Stimulated activated CD4-positive, alpha-beta T cell treated with anti-CD3 and anti-CD28 coated beads, Interleukin-4, amount 100 ng/mL, for 48 hours (primary cell): ENCODE results near the gene SLC2A5.
"Not testable (repeated sequence)": the region's sequence is repeated elsewhere in the genome, so short reads cannot be mapped to it uniquely, and the experiment has no call there.

ENCODE experiments used
- DNase-seq, 2 donors: peaks; one replicate each; pipeline ENCODE4 v3.0.0-alpha.2; 2020; ENCODE audit warnings: low read depth in 2 of 2

The SLC2A5 gene

DNA sequence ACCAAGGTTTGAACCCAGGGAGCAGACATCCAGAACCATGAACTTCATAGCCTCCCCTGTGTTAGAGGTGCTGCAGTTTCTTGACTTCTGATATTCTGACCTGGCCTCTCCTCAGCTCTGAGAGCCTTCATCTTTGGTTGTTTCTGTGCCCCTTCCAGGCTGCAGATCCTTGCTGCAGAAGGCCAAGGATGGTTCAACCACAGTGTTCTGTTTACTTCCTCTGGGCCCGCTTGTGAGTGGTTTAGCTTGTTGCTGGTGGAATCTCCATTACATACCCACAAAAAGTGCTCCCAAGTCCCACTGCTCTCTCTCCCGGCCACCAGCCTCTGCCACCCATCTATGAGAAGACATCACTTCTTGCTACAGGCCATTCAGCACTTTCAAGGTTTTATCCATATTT is 34.2 kb downstream of the SLC2A5 start:
- no peak for DNase-seq

GRCh38 chr1:9033363-9033762 is 36.1 kb downstream of the SLC2A5 start:
- DNase-seq, result no peak

GRCh38 chr1:9031484-9032259 is 37.8 kb downstream of the SLC2A5 start:
- DNase-seq, result no peak

- DNase-seq, result not testable (repeated sequence)
Observed at GRCh38 chr1:9031077-9031476, 38.4 kb downstream of the SLC2A5 start.

GRCh38 chr1:9028921-9029705 is 40.3 kb downstream of the SLC2A5 start:
- DNase-seq, result no peak

GRCh38 chr1:9027307-9027706 is 42.1 kb downstream of the SLC2A5 start:
- DNase-seq, result no peak

DNA sequence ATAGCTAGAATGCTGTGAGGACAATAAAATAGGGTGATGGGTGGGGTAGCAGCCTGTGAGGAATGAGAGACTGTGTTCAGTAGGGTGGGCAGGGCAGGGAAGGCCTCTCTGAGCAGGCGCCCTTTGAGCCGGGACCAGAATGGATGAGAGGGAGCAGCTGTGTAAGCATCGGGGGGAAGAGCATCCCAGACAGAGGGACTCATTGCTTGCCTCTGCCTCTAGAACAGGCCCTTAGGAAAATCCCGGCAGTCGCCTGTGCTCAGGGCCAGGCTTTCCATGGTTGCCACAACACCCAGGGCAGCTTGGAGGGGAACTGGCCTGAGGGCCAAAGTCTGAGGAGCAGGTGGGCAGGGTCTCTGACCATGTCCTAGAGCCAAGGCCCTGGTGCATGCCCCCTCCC is 44.0 kb downstream of the SLC2A5 start:
- no peak for DNase-seq

DNA sequence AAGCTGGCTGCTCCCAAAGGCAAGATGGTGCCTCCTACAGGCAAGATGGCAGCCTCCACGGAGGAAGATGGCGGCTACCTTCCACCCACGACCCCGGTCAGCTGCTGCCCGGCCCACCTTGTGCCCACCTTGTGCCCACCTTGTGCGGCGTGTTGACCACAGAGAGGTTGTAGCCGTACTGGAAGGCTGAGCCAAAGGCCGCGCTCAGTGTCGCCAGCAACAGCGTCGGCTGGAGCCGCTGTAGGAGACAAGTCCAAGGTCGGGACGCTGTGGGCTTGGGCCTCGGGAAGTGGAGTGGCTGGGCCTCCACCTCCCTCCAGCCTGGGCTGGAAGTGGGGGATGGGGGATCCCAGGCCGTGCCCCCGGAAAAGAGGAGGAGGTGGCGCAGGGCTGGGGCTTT is 44.6 kb downstream of the SLC2A5 start:
- DNase-seq, result no peak

GRCh38 chr1:9022773-9023172 is 46.7 kb downstream of the SLC2A5 start:
- DNase-seq, result no peak

- not testable (repeated sequence) for DNase-seq
Observed at GRCh38 chr1:9022026-9022738, 47.3 kb downstream of the SLC2A5 start.

DNA sequence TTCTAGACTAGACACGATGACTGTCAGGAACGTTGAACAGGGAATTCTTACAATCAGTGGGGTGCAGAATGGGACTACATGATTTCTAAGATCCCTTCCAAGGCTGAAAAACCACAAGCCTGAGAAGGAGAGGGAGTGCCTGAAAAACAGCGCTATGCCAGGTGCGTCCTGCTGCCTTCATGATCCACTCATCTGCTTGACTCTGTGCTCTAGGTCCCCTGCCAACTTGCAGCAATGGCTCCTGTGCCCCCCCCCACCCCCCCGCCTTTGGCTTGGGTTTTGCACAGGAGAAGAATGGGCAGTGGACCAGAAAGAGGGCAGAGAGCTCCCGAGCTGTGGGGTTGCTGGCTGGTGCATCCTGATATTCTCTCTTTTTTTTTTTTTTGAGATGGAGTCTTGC is 49.1 kb downstream of the SLC2A5 start:
- DNase-seq, result no peak

DNA sequence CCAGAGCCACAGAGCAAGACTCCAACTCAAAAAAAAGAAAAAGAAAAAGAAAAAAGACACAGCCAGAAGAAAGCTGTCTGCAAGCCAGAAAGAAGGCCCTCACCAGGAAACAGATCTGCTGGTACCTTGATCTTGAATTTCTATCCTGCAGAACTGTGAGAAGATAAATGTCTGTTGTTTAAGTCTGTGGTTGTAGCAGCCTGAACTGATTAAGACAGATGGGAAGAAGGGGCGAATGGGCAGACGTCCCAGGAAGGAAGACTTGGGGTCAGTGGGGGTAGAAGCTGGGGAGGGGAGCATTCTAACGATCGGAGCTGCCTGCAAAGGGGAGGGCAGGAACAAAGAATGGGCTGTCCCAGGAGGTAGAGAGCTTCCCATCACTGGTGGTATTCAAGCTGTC is 49.5 kb downstream of the SLC2A5 start:
- no peak for DNase-seq

DNA sequence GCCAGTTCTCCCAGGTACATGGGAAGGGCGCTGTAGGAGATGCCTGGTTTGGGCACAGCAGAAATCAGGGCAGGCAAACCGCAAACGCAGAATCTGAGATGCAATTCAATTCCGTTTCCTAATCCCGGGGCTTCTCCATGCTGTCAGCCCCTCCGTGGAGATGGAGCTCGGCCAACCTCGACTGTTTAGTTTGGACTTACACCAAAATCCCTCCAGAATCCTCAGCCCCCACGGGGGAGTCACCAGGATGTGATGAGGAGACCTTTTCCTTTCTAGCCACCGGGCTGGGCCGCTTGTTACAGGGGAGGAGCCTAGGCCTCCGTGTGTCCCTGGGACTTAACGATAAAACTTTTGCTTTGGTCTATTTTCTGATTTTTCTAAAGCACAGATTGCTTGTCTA is 51.1 kb downstream of the SLC2A5 start:
- DNase-seq, result no peak

GRCh38 chr1:9016455-9016854 is 53.0 kb downstream of the SLC2A5 start:
- DNase-seq, result no peak

GRCh38 chr1:9014475-9015375 is 54.7 kb downstream of the SLC2A5 start:
- no peak for DNase-seq

GRCh38 chr1:9013819-9014218 is 55.6 kb downstream of the SLC2A5 start:
- DNase-seq, result no peak

- DNase-seq, result no peak
Observed at GRCh38 chr1:9010781-9011323, 58.6 kb downstream of the SLC2A5 start.

GRCh38 chr1:9009438-9010370 is 59.7 kb downstream of the SLC2A5 start:
- DNase-seq, result peak in 1 of 2 donors; percentile 11

DNA sequence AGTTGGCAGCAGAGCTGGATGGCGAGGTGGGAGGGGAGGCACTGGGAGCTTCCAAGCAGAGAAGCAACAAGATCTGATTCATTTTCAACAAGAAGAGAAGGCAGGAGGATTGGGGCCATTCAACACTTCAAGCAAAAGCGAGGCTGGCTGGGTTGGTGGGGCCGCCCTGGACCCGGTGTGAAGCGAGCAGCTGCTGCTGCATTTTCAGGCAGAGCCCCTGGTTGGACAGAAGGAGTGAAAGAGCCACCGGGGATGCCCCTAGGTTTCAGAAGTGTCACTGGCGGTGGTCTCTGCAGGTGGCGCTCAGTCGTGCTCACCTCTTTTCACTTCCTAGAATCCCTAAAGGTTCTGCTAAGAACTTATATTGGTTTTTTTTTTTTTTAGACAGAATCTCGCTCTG is 61.2 kb downstream of the SLC2A5 start:
- DNase-seq, result no peak

GRCh38 chr1:9006956-9007615 is 62.3 kb downstream of the SLC2A5 start:
- DNase-seq, result no peak
